ENCODE results near the gene ZDHHC17.

The ZDHHC17 gene

GRCh38 chr12:76871082-76871481 is 107.2 kb downstream of the ZDHHC17 start:
- H3K27ac ChIP-seq, result no peak overlapping the region
- TF ChIP-seq CTCF (IDR thresholded peaks at IDR 0.05), result no peak
- TF ChIP-seq ZFX (IDR thresholded peaks at IDR 0.05; ENCODE audit: borderline replicate concordance), result no peak

GRCh38 chr12:76871742-76872141 is 107.8 kb downstream of the ZDHHC17 start:
- H3K27ac ChIP-seq, result no peak overlapping the region
- TF ChIP-seq CTCF (IDR thresholded peaks at IDR 0.05) (no peak), ZFX (IDR thresholded peaks at IDR 0.05; ENCODE audit: borderline replicate concordance) (no peak)

- H3K27ac ChIP-seq, result no peak overlapping the region
- no peak for TF ChIP-seq CTCF (IDR thresholded peaks at IDR 0.05)
- TF ChIP-seq ZFX (IDR thresholded peaks at IDR 0.05; ENCODE audit: borderline replicate concordance), result no peak
Observed at GRCh38 chr12:76872415-76872814, 108.5 kb downstream of the ZDHHC17 start.

GRCh38 chr12:76874027-76874426 is 110.1 kb downstream of the ZDHHC17 start:
- H3K27ac ChIP-seq, result peak overlapping the region; percentile 10; the same call in 1 of the 2 replicates
- TF ChIP-seq ZFX (IDR thresholded peaks at IDR 0.05; ENCODE audit: borderline replicate concordance) (no peak), CTCF (IDR thresholded peaks at IDR 0.05) (no peak)

GRCh38 chr12:76874491-76875190 is 110.7 kb downstream of the ZDHHC17 start:
- H3K27ac ChIP-seq, result peak overlapping the region; percentile 10; the same call in 1 of the 2 replicates
- no peak for TF ChIP-seq CTCF (IDR thresholded peaks at IDR 0.05)
- TF ChIP-seq ZFX (IDR thresholded peaks at IDR 0.05; ENCODE audit: borderline replicate concordance), result no peak

- no peak overlapping the region for H3K27ac ChIP-seq
- TF ChIP-seq ZFX (IDR thresholded peaks at IDR 0.05; ENCODE audit: borderline replicate concordance), result no peak
- no peak for TF ChIP-seq CTCF (IDR thresholded peaks at IDR 0.05)
Observed at GRCh38 chr12:76876696-76877229, 112.8 kb downstream of the ZDHHC17 start.
